BE2C (cell line): Measurements from ENCODE around the gene PEF1.

Experiments
- DNase-seq: peaks from one replicate; pipeline ENCODE4 v3.0.0-alpha.2; 2020
- H3K27me3 ChIP-seq: fragments of 250-450 bp; sonication (Bioruptor Pico); 2 replicates; pipeline ENCODE4 v1.5.1; 2020; ENCODE audit warnings: mild to moderate bottlenecking
- H3K36me3 ChIP-seq: fragments of 250-450 bp; sonication (Bioruptor Pico); 2 replicates; pipeline ENCODE4 v1.5.1; 2020; ENCODE audit warnings: mild to moderate bottlenecking
- H3K4me1 ChIP-seq: fragments of 250-450 bp; sonication (Bioruptor Pico); 2 replicates; pipeline ENCODE4 v1.5.1; 2020
- H3K4me3 ChIP-seq: 2 replicates; pipeline ENCODE4 v1.5.1; 2011; ENCODE audit warnings: low read depth, low read length
- H3K9me3 ChIP-seq: fragments of 250-450 bp; sonication (Bioruptor Pico); 2 replicates; pipeline ENCODE4 v1.5.1; 2020
- TF ChIP-seq, protein P1 (sequence below): IDR thresholded peaks from 2 replicates; pipeline ENCODE4 v1.5.1; 2012; ENCODE audit warnings: mild to moderate bottlenecking, low read depth, low read length

Gene PEF1

DNA sequence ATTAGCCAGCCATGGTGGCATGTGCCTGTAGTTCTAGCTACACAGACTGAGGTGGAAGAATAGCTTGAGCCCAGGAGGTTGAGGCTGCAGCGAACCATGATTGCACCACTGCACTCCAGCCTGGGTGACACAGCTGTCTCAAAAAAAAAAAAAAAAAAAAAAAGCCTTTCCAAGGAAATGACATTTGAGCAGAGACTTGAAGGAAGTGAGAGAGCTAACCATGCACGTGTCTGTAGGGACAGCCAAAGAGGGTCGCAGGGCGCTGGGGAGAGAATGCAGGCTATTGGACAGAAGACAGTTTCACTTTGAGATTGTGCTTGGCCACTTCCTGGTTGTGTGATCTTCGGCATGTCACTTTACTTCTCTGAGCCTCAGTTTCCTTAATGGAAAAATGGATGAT lies 20.4 kb downstream of the PEF1 start:
- Histone ChIP-seq H3K4me1 (peaks cover 22% of the 10 kb centered on the region), H3K4me3 (no peak overlapping the region), H3K27me3 (no peaks in the 10 kb centered on the region), H3K9me3 (no peaks in the 10 kb centered on the region), H3K36me3 (no peaks in the 10 kb centered on the region; the same call in 1 of the 2 replicates)
- TF ChIP-seq, protein P1, sequence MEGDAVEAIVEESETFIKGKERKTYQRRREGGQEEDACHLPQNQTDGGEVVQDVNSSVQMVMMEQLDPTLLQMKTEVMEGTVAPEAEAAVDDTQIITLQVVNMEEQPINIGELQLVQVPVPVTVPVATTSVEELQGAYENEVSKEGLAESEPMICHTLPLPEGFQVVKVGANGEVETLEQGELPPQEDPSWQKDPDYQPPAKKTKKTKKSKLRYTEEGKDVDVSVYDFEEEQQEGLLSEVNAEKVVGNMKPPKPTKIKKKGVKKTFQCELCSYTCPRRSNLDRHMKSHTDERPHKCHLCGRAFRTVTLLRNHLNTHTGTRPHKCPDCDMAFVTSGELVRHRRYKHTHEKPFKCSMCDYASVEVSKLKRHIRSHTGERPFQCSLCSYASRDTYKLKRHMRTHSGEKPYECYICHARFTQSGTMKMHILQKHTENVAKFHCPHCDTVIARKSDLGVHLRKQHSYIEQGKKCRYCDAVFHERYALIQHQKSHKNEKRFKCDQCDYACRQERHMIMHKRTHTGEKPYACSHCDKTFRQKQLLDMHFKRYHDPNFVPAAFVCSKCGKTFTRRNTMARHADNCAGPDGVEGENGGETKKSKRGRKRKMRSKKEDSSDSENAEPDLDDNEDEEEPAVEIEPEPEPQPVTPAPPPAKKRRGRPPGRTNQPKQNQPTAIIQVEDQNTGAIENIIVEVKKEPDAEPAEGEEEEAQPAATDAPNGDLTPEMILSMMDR, result no peak
- no peak for DNase-seq

DNA sequence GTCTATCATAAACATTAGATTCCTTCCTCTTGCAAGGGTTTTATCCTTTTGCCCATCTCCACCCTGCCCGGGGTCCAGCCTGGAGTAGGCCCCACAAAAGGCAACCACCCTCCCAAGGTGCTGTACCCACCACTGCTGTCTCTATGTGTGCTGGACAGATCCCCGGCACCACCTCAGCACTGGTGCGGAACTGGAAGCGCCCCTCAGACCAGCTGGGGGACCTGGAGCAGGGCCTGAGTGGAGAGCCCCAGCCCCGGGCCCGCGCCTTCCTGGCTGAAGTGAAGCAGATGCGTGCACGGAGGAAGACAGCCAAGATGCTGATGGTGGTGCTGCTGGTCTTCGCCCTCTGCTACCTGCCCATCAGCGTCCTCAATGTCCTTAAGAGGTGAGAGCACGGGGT lies 21.3 kb downstream of the PEF1 start:
- DNase-seq, result no peak
- Histone ChIP-seq H3K4me3 (no peak overlapping the region), H3K9me3 (no peaks in the 10 kb centered on the region), H3K36me3 (no peaks in the 10 kb centered on the region; the same call in 1 of the 2 replicates), H3K4me1 (peaks cover 13% of the 10 kb centered on the region), H3K27me3 (no peaks in the 10 kb centered on the region)
- TF ChIP-seq, protein P1, result no peak

DNA sequence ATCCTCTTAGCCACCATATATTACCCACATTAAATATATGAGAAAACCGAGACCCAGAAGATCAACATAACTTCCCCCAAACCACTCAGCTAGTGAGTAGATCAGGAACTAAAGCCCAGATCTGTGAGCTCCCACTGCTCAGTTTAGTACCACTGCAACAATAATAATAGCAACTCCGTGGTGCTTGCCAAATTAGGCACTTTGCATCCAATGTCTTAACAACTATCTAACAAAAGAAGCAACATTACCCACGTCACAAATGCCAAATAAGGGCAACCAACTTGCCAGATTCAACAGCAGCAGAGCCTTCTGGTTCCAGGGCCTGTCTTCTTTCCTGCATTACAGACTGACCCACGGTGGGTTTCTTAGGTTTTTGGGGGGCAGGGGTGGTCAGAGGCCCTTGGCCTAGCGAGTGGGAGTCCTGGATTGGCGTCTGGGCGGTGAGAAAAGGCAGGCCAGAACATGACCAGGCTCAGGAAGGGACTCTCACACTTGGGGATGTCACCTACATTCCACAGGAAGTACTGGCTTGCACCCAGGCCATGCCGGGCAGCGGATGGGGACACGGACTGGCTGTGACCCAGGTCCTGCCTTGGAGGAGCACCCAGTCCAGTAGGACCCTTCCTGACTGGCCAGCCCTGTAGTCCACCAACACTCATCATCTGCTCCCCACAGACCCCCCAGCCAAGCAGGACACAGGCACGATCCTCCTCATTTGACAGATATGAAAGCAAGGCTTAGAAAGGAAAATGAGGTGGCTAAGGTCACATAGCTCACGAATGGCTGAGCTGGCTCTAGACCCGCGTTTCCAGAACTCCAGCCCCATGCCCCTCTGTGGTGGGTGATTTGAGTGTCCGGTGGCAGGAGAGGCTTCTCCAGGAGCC lies 22.6 kb downstream of the PEF1 start:
- no peaks in the 10 kb centered on the region for H3K9me3 ChIP-seq

DNA sequence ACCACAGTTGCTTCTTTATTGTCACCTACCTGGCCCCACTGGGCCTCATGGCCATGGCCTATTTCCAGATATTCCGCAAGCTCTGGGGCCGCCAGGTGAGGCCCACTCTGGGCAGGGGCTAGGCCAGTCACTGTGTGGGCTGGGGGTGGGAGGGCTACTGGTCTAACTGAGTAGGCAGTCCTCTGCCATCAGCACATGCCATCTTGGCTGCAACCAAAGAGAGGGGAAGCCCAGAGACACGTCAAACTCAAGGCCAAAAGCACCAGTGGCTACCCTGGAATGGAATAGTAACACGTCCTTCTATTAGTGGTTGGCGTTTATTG lies 23.2 kb downstream of the PEF1 start:
- TF ChIP-seq, protein P1, result no peak

More for the DNA sequence above, 22.6 kb downstream of the PEF1 start:
- no peaks in the 10 kb centered on the region for H3K27me3 ChIP-seq
- no peak overlapping the region for H3K4me3 ChIP-seq
- H3K36me3 ChIP-seq, result no peaks in the 10 kb centered on the region
- DNase-seq, result no peak
- TF ChIP-seq, protein P1, result no peak
- peaks cover 5% of the 10 kb centered on the region for H3K4me1 ChIP-seq

DNA sequence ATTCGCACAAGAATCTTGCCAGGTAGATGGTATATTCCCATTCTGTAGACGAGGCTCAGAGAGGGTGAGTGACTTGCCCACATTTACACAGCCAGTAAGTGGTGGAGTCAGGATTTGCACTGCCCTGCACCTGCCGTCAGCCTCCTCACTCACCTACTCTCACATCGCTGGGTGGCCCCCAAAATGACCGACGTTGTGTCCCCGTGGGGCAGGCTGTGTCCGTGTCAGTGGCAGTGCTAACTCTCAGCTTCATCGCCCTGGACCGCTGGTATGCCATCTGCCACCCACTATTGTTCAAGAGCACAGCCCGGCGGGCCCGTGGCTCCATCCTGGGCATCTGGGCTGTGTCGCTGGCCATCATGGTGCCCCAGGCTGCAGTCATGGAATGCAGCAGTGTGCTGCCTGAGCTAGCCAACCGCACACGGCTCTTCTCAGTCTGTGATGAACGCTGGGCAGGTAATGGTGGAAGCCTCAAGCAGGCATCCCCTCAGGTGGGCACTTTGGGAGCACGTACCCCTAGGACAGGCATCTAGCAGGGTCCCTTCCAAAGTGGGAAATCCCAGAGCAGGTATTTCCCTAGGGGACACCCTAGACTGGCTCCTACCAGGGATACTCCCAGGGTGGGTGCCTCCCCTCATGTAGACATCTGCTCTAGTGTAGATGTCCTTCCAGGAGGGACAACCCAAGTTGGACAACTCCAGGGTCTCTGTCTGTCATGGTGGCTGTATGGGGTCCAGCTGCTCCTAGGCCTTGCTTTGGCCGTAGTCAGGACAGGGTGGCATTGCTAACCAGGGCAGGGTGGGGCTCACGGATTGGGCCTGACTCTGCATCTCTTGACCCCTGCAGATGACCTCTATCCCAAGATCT lies 23.8 kb downstream of the PEF1 start:
- TF ChIP-seq, protein P1, result no peak
- no peaks in the 10 kb centered on the region for H3K36me3 ChIP-seq
- no peak for DNase-seq
- H3K9me3 ChIP-seq, result no peaks in the 10 kb centered on the region
- H3K27me3 ChIP-seq, result no peaks in the 10 kb centered on the region
- no peaks in the 10 kb centered on the region for H3K4me1 ChIP-seq
- H3K4me3 ChIP-seq, result no peak overlapping the region

More for the DNA sequence above, 23.2 kb downstream of the PEF1 start:
- no peaks in the 10 kb centered on the region for H3K4me1 ChIP-seq
- no peaks in the 10 kb centered on the region for H3K27me3 ChIP-seq
- no peak for DNase-seq
- H3K9me3 ChIP-seq, result no peaks in the 10 kb centered on the region
- H3K36me3 ChIP-seq, result no peaks in the 10 kb centered on the region
- H3K4me3 ChIP-seq, result no peak overlapping the region
